H1 (cell line): ENCODE results near the gene DHX29. TPM values are rescaled to one million over a fixed set of nuclear protein-coding genes. Genes with fewer than 3 reads are reported as not detected.

Experiments
- CHD2 ChIP-seq: IDR thresholded peaks from 2 replicates; pipeline ENCODE4 v1.6.1; 2012; ENCODE audit warnings: low read length, improper control_type of control experiment
- EP300 ChIP-seq, 2 experiments: IDR thresholded peaks; 1 replicate in 1 of 2; 2 replicates in 1 of 2; pipeline ENCODE4 v1.6.1; 2011 to 2012; ENCODE audit warnings: low read depth in 2 of 2, low read length in 2 of 2, mild to moderate bottlenecking in 2 of 2, borderline replicate concordance in 1 of 2, inconsistent platforms in 1 of 2, moderate library complexity in 1 of 2
- HDAC2 ChIP-seq, 2 experiments: fragments of 300-600 bp in 1 of 2; sonication (generic) in 1 of 2; IDR thresholded peaks; 2 replicates each; pipeline ENCODE4 v1.6.1; 2011 to 2012; ENCODE audit warnings: low read depth in 2 of 2, low read length in 2 of 2, mild to moderate bottlenecking in 2 of 2, moderate library complexity in 2 of 2, borderline replicate concordance in 1 of 2, inconsistent platforms in 1 of 2
- KDM5A ChIP-seq: fragments of 200-600 bp; IDR thresholded peaks from 2 replicates; pipeline ENCODE4 v1.7.1; 2012; ENCODE audit warnings: mild to moderate bottlenecking, low read length, inconsistent platforms, mixed read lengths
- POU5F1 ChIP-seq: IDR thresholded peaks from 2 replicates; pipeline ENCODE4 v1.6.1; 2011; ENCODE audit warnings: low read depth, mild to moderate bottlenecking, low read length, moderate library complexity
- RXRA ChIP-seq: IDR thresholded peaks from 2 replicates; pipeline ENCODE4 v1.6.1; 2011; ENCODE audit warnings: low read depth, mild to moderate bottlenecking, low read length, moderate library complexity; ENCODE audit not compliant: insufficient read depth
- SIN3A ChIP-seq, 2 experiments: IDR thresholded peaks in 1 of 2; conservative IDR thresholded peaks in 1 of 2; 2 replicates each; pipeline ENCODE4 v1.6.1; 2011 to 2012; ENCODE audit warnings: low read length in 2 of 2, improper control_type of control experiment in 1 of 2, low read depth in 1 of 2, mild to moderate bottlenecking in 1 of 2
- SP4 ChIP-seq: IDR thresholded peaks from 2 replicates; pipeline ENCODE4 v1.6.1; 2012; ENCODE audit warnings: low read length, inconsistent platforms
- ZNF274 ChIP-seq: IDR thresholded peaks from 2 replicates; pipeline ENCODE4 v1.7.0; 2012; ENCODE audit warnings: low read length, borderline replicate concordance; ENCODE audit errors: extremely low read depth
- polyA plus RNA-seq, 7 experiments: library from polyadenylated mRNA; depleted of rRNA in 3 of 7; stranded (reverse) in 5 of 7; unstranded in 2 of 7; fragments of >200 nt in 5 of 7; fragments of 200-250 nt in 2 of 7; gene quantifications; 1 replicate in 5 of 7; 2 replicates in 1 of 7; 4 replicates in 1 of 7; pipeline versions ENCODE4 v1.2.1 to v1.2.3, GENCODE V29; 2011 to 2013; ENCODE audit warnings: missing spikeins in 2 of 7, mixed read lengths in 2 of 7
- total RNA-seq: library from RNA; stranded (reverse); fragmentation: NEBNext Ultra II Directional; extraction: Animal tissue kit (Norgen Biotek cat#: 25700); gene quantifications from 2 replicates; pipeline ENCODE4 v1.2.1, GENCODE V29; 2021
- TF ChIP-seq, protein P1 (sequence below): fragments of 300-600 bp; sonication (generic); IDR thresholded peaks from 2 replicates; pipeline ENCODE4 v1.7.1; 2012; ENCODE audit warnings: low read length, moderate library complexity, mild to moderate bottlenecking, inconsistent platforms; ENCODE audit not compliant: insufficient replicate concordance

The DHX29 gene
- total and polyA plus RNA-seq, 2 of the 8 experiments (the other 6 are each of a cell fraction or from before 2014, with no cell fraction given): 3.4 to 32.1 TPM

GRCh38 chr5:55294935-55295334, 12.6 kb downstream of the DHX29 start (continued):
- TF ChIP-seq, protein P1, sequence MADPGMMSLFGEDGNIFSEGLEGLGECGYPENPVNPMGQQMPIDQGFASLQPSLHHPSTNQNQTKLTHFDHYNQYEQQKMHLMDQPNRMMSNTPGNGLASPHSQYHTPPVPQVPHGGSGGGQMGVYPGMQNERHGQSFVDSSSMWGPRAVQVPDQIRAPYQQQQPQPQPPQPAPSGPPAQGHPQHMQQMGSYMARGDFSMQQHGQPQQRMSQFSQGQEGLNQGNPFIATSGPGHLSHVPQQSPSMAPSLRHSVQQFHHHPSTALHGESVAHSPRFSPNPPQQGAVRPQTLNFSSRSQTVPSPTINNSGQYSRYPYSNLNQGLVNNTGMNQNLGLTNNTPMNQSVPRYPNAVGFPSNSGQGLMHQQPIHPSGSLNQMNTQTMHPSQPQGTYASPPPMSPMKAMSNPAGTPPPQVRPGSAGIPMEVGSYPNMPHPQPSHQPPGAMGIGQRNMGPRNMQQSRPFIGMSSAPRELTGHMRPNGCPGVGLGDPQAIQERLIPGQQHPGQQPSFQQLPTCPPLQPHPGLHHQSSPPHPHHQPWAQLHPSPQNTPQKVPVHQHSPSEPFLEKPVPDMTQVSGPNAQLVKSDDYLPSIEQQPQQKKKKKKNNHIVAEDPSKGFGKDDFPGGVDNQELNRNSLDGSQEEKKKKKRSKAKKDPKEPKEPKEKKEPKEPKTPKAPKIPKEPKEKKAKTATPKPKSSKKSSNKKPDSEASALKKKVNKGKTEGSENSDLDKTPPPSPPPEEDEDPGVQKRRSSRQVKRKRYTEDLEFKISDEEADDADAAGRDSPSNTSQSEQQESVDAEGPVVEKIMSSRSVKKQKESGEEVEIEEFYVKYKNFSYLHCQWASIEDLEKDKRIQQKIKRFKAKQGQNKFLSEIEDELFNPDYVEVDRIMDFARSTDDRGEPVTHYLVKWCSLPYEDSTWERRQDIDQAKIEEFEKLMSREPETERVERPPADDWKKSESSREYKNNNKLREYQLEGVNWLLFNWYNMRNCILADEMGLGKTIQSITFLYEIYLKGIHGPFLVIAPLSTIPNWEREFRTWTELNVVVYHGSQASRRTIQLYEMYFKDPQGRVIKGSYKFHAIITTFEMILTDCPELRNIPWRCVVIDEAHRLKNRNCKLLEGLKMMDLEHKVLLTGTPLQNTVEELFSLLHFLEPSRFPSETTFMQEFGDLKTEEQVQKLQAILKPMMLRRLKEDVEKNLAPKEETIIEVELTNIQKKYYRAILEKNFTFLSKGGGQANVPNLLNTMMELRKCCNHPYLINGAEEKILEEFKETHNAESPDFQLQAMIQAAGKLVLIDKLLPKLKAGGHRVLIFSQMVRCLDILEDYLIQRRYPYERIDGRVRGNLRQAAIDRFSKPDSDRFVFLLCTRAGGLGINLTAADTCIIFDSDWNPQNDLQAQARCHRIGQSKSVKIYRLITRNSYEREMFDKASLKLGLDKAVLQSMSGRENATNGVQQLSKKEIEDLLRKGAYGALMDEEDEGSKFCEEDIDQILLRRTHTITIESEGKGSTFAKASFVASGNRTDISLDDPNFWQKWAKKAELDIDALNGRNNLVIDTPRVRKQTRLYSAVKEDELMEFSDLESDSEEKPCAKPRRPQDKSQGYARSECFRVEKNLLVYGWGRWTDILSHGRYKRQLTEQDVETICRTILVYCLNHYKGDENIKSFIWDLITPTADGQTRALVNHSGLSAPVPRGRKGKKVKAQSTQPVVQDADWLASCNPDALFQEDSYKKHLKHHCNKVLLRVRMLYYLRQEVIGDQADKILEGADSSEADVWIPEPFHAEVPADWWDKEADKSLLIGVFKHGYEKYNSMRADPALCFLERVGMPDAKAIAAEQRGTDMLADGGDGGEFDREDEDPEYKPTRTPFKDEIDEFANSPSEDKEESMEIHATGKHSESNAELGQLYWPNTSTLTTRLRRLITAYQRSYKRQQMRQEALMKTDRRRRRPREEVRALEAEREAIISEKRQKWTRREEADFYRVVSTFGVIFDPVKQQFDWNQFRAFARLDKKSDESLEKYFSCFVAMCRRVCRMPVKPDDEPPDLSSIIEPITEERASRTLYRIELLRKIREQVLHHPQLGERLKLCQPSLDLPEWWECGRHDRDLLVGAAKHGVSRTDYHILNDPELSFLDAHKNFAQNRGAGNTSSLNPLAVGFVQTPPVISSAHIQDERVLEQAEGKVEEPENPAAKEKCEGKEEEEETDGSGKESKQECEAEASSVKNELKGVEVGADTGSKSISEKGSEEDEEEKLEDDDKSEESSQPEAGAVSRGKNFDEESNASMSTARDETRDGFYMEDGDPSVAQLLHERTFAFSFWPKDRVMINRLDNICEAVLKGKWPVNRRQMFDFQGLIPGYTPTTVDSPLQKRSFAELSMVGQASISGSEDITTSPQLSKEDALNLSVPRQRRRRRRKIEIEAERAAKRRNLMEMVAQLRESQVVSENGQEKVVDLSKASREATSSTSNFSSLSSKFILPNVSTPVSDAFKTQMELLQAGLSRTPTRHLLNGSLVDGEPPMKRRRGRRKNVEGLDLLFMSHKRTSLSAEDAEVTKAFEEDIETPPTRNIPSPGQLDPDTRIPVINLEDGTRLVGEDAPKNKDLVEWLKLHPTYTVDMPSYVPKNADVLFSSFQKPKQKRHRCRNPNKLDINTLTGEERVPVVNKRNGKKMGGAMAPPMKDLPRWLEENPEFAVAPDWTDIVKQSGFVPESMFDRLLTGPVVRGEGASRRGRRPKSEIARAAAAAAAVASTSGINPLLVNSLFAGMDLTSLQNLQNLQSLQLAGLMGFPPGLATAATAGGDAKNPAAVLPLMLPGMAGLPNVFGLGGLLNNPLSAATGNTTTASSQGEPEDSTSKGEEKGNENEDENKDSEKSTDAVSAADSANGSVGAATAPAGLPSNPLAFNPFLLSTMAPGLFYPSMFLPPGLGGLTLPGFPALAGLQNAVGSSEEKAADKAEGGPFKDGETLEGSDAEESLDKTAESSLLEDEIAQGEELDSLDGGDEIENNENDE: no peak
- TF ChIP-seq RXRA (no peak), ZNF274 (no peak), EP300 (IDR thresholded peaks at IDR 0.05; ENCODE audit: borderline replicate concordance in 1 of 2, low read depth in 2 of 2, low read length in 2 of 2) (no peak), KDM5A (no peak), HDAC2 (IDR thresholded peaks at IDR 0.05; ENCODE audit: borderline replicate concordance in 1 of 2, low read depth in 2 of 2, low read length in 2 of 2) (no peak), POU5F1 (no peak), CHD2 (no peak), SIN3A (conservative IDR thresholded peaks at IDR 0.05 in 1 of 2, IDR thresholded peaks at IDR 0.05 in 1 of 2; ENCODE audit: low read depth in 1 of 2, low read length in 2 of 2) (no peak), SP4 (no peak)
